GM23338 (cell line): ENCODE data around the gene C16orf87. TPM values are rescaled to one million over a fixed set of nuclear protein-coding genes. Genes with fewer than 3 reads are reported as not detected.
A peak's percentile ranks its signal among the peaks of the same experiment; 100 is the strongest.

ENCODE experiments used
- ATAC-seq: fragments of 200-7000 bp; cut with Tn5 transposase; 3 replicates; pipeline ENCODE4 v1.9.1; 2020
- DNase-seq: peaks from one replicate; pipeline ENCODE4 v3.0.0-alpha.2; 2015; ENCODE audit warnings: low spot score
- H2AFZ ChIP-seq: fragments of 200-600 bp; sonication (generic); 2 replicates; pipeline ENCODE4 v1.8.0; 2016; ENCODE audit warnings: antibody characterized with exemption, mild to moderate bottlenecking, moderate library complexity
- H3F3A ChIP-seq: fragments of 200-600 bp; sonication (generic); replicated peaks from 2 replicates; pipeline ENCODE4 v1.8.0; 2017; ENCODE audit warnings: antibody characterized with exemption, mixed run types, low read depth
- H3K27ac ChIP-seq: fragments of 200-600 bp; sonication (generic); 2 replicates; pipeline ENCODE4 v1.6.1; 2016; ENCODE audit warnings: low read depth
- H3K27me3 ChIP-seq: fragments of 200-600 bp; sonication (generic); 2 replicates; pipeline ENCODE4 v1.8.0; 2016; ENCODE audit warnings: mild to moderate bottlenecking, mixed run types, moderate library complexity; ENCODE audit not compliant: insufficient read depth
- H3K36me3 ChIP-seq: fragments of 200-600 bp; sonication (generic); 2 replicates; pipeline ENCODE4 v1.8.0; 2016; ENCODE audit warnings: mild to moderate bottlenecking; ENCODE audit not compliant: insufficient read depth
- H3K4me1 ChIP-seq: fragments of 200-600 bp; sonication (generic); 2 replicates; pipeline ENCODE4 v1.8.0; 2016; ENCODE audit warnings: mild to moderate bottlenecking, moderate library complexity; ENCODE audit not compliant: insufficient read depth
- H3K4me2 ChIP-seq: fragments of 200-600 bp; sonication (generic); 2 replicates; pipeline ENCODE4 v1.7.1; 2017; ENCODE audit warnings: mixed run types
- H3K4me3 ChIP-seq: fragments of 200-600 bp; sonication (generic); 2 replicates; pipeline ENCODE4 v1.6.1; 2016; ENCODE audit warnings: mixed run types
- H3K79me2 ChIP-seq: fragments of 200-600 bp; sonication (generic); replicated peaks from 2 replicates; pipeline ENCODE4 v1.8.0; 2017; ENCODE audit warnings: mild to moderate bottlenecking; ENCODE audit not compliant: insufficient read depth
- H3K9me2 ChIP-seq: fragments of 200-600 bp; sonication (generic); 2 replicates; pipeline ENCODE4 v1.8.0; 2017; ENCODE audit not compliant: insufficient read depth
- H4K20me1 ChIP-seq: fragments of 200-600 bp; sonication (generic); replicated peaks from 2 replicates; pipeline ENCODE4 v1.8.0; 2017; ENCODE audit warnings: mild to moderate bottlenecking; ENCODE audit not compliant: insufficient read depth
- H3K27ac Mint-ChIP-seq: 2 replicates; pipeline ENCODE4 v1.8.0; 2020; ENCODE audit warnings: inconsistent platforms, mild to moderate bottlenecking, moderate library complexity, mixed read lengths
- H3K27me3 Mint-ChIP-seq: 3 replicates; pipeline ENCODE4 v1.8.0; 2022; ENCODE audit warnings: low read depth, mild to moderate bottlenecking, moderate library complexity, mixed read lengths, inconsistent platforms; ENCODE audit not compliant: insufficient read depth, poor library complexity
- H3K36me3 Mint-ChIP-seq: 3 replicates; pipeline ENCODE4 v1.8.0; 2021; ENCODE audit warnings: low read depth, mild to moderate bottlenecking, inconsistent platforms, moderate library complexity, mixed read lengths
- H3K4me1 Mint-ChIP-seq: 3 replicates; pipeline ENCODE4 v1.8.0; 2020; ENCODE audit warnings: mild to moderate bottlenecking, inconsistent platforms, mixed read lengths
- H3K4me3 Mint-ChIP-seq: 3 replicates; pipeline ENCODE4 v1.8.0; 2021; ENCODE audit warnings: moderate library complexity, mild to moderate bottlenecking, inconsistent platforms, mixed read lengths
- H3K9me3 Mint-ChIP-seq: 3 replicates; pipeline ENCODE4 v1.8.0; 2020; ENCODE audit warnings: moderate library complexity, mild to moderate bottlenecking, inconsistent platforms, mixed read lengths
- CREB1 ChIP-seq: fragments of 250-450 bp; sonication (Bioruptor Pico); IDR thresholded peaks from 2 replicates; pipeline ENCODE4 v1.5.0; 2020; ENCODE audit warnings: low read depth, mild to moderate bottlenecking, moderate library complexity
- EZH2 ChIP-seq: fragments of 200-600 bp; sonication (generic); IDR thresholded peaks from one replicate; pipeline ENCODE4 v1.8.0; 2017; ENCODE audit warnings: antibody characterized with exemption, mild to moderate bottlenecking, low read depth; ENCODE audit not compliant: unreplicated experiment
- EZH2phosphoT487 ChIP-seq: fragments of 200-600 bp; sonication (generic); IDR thresholded peaks from one replicate; pipeline ENCODE4 v1.8.1; 2018; ENCODE audit warnings: antibody characterized with exemption; ENCODE audit not compliant: unreplicated experiment
- JUNB ChIP-seq: IDR thresholded peaks from one replicate; pipeline ENCODE4 v1.6.1; 2016; ENCODE audit warnings: antibody characterized with exemption; ENCODE audit not compliant: unreplicated experiment
- NANOG ChIP-seq: IDR thresholded peaks from 2 replicates; pipeline ENCODE4 v1.6.1; 2016; ENCODE audit warnings: antibody characterized with exemption, borderline replicate concordance
- POLR2AphosphoS5 ChIP-seq: IDR thresholded peaks from 2 replicates; pipeline ENCODE4 v1.6.1; 2016; ENCODE audit warnings: antibody characterized with exemption, low read depth
- STAT1 ChIP-seq: IDR thresholded peaks from one replicate; pipeline ENCODE4 v1.6.1; 2016; ENCODE audit warnings: antibody characterized with exemption; ENCODE audit not compliant: unreplicated experiment
- ZNF114 ChIP-seq: fragments of 250-450 bp; sonication (Bioruptor Pico); IDR thresholded peaks from 2 replicates; pipeline ENCODE4 v1.5.0; 2020; ENCODE audit warnings: mild to moderate bottlenecking, moderate library complexity
- ZNF331 ChIP-seq: fragments of 250-450 bp; sonication (Bioruptor Pico); IDR thresholded peaks from 2 replicates; pipeline ENCODE4 v1.5.0; 2020; ENCODE audit warnings: low read depth, mild to moderate bottlenecking, moderate library complexity
- polyA plus RNA-seq: library from polyadenylated mRNA; unstranded; fragments of >200 nt; fragmentation: Nextera tagmentation; extraction: Ambion mirVana; gene quantifications from 2 replicates; pipeline ENCODE4 v1.2.1, GENCODE V29; 2016
- total RNA-seq: library from RNA; depleted of rRNA; stranded (reverse); fragments of >200 nt; shearing (Covaris generic); gene quantifications from 2 replicates; pipeline ENCODE4 v1.2.3, GENCODE V29; 2014
- TF ChIP-seq, protein P1 (sequence below): IDR thresholded peaks from one replicate; pipeline ENCODE4 v1.6.1; 2018; ENCODE audit warnings: antibody characterized with exemption; ENCODE audit not compliant: unreplicated experiment
- TF ChIP-seq, protein P2 (sequence below), 2 experiments: fragments of 200-600 bp in 1 of 2; sonication (generic) in 1 of 2; conservative IDR thresholded peaks; 2 replicates each; pipeline versions ENCODE4 v1.5.1 to v1.6.1; 2016 to 2017; ENCODE audit warnings: antibody characterized with exemption in 2 of 2, low read depth in 2 of 2, mild to moderate bottlenecking in 2 of 2, moderate library complexity in 1 of 2
- TF ChIP-seq, protein P3 (sequence below): IDR thresholded peaks from 2 replicates; pipeline ENCODE4 v1.6.1; 2016; ENCODE audit warnings: antibody characterized with exemption
- TF ChIP-seq, protein P4 (sequence below): fragments of 250-450 bp; sonication (Bioruptor Pico); IDR thresholded peaks from 2 replicates; pipeline ENCODE4 v1.5.0; 2020; ENCODE audit warnings: mild to moderate bottlenecking, moderate library complexity

C16orf87 gene
- total and polyA plus RNA-seq, 2 experiments from 2014 or later: 23.4 to 46.0 TPM

DNA sequence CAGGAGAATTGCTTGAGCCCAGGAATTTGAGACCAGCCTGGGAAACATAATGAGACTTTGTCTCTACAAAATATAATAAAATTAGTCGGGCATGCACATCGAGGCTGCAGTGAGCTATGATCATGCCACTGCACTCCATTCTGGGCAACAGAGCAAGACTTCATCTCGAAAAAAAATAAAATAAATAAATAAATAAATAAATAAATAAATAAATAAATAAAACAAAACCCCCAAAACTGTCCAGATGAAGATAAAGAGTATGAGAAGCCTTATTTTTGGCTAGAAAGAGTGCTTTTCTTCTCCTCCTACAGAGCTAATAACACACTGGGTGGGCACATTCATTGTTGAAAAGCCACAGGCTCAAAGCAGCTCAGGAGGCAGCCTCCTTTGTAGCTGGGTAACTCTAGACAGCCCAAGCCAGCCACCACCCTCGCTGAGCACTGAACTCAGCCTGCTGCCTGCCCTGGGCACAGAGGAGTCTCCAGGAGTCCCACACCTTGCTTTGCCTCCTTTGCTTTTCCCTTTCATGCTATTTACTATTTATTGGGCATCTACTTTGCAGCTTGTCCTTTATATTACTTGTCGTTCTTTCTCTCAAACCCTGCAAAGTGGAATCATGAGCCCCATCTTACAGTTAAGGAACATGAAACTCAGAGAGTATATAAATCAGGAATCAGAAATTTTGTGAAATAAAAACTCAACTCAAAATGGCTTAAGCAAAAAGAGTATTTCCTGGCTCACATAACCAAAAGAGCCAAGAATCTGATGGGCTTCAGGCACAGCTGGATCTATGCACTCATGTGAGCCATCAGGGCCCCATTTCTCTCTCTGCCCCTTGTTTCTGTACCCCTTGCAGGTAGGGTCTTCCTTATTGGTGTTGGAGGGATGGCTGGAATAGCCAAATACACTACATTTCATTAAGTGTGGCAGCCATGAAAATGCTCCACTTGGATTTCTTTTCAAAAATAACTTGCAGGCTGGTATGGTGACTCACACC, 18.1 kb upstream of the C16orf87 start:
- H2AFZ ChIP-seq: no peak overlapping the region
- no peaks in the 10 kb centered on the region for H3K79me2 ChIP-seq
- no peak overlapping the region for H3K27ac ChIP-seq
- H3F3A ChIP-seq: no peaks in the 10 kb centered on the region
- H3K4me2 ChIP-seq: no peak overlapping the region
- Mint-ChIP-seq H3K4me1 (peaks cover 23% of the 10 kb centered on the region), H3K4me3 (no peak overlapping the region), H3K9me3 (no peaks in the 10 kb centered on the region; the same call in 2 of the 3 replicates), H3K27ac (no peak overlapping the region), H3K27me3 (no peaks in the 10 kb centered on the region), H3K36me3 (no peaks in the 10 kb centered on the region)
- no peaks in the 10 kb centered on the region for H3K27me3 ChIP-seq
- H3K36me3 ChIP-seq: no peaks in the 10 kb centered on the region
- H3K9me2 ChIP-seq: no peaks in the 10 kb centered on the region
- no peaks in the 10 kb centered on the region for H3K4me1 ChIP-seq
- no peak overlapping the region for H3K4me3 ChIP-seq
- no peak for TF ChIP-seq POLR2AphosphoS5
- TF ChIP-seq, protein P1, sequence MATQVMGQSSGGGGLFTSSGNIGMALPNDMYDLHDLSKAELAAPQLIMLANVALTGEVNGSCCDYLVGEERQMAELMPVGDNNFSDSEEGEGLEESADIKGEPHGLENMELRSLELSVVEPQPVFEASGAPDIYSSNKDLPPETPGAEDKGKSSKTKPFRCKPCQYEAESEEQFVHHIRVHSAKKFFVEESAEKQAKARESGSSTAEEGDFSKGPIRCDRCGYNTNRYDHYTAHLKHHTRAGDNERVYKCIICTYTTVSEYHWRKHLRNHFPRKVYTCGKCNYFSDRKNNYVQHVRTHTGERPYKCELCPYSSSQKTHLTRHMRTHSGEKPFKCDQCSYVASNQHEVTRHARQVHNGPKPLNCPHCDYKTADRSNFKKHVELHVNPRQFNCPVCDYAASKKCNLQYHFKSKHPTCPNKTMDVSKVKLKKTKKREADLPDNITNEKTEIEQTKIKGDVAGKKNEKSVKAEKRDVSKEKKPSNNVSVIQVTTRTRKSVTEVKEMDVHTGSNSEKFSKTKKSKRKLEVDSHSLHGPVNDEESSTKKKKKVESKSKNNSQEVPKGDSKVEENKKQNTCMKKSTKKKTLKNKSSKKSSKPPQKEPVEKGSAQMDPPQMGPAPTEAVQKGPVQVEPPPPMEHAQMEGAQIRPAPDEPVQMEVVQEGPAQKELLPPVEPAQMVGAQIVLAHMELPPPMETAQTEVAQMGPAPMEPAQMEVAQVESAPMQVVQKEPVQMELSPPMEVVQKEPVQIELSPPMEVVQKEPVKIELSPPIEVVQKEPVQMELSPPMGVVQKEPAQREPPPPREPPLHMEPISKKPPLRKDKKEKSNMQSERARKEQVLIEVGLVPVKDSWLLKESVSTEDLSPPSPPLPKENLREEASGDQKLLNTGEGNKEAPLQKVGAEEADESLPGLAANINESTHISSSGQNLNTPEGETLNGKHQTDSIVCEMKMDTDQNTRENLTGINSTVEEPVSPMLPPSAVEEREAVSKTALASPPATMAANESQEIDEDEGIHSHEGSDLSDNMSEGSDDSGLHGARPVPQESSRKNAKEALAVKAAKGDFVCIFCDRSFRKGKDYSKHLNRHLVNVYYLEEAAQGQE: no peak
- TF ChIP-seq, protein P2, sequence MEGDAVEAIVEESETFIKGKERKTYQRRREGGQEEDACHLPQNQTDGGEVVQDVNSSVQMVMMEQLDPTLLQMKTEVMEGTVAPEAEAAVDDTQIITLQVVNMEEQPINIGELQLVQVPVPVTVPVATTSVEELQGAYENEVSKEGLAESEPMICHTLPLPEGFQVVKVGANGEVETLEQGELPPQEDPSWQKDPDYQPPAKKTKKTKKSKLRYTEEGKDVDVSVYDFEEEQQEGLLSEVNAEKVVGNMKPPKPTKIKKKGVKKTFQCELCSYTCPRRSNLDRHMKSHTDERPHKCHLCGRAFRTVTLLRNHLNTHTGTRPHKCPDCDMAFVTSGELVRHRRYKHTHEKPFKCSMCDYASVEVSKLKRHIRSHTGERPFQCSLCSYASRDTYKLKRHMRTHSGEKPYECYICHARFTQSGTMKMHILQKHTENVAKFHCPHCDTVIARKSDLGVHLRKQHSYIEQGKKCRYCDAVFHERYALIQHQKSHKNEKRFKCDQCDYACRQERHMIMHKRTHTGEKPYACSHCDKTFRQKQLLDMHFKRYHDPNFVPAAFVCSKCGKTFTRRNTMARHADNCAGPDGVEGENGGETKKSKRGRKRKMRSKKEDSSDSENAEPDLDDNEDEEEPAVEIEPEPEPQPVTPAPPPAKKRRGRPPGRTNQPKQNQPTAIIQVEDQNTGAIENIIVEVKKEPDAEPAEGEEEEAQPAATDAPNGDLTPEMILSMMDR (conservative IDR thresholded peaks at IDR 0.05; ENCODE audit: low read depth in 2 of 2): no peak
- no peak for TF ChIP-seq ZNF331 (CRISPR knock-in tag)
- TF ChIP-seq JUNB: no peak
- no peak for TF ChIP-seq CREB1
- no peak for TF ChIP-seq EZH2phosphoT487
- TF ChIP-seq, protein P3, sequence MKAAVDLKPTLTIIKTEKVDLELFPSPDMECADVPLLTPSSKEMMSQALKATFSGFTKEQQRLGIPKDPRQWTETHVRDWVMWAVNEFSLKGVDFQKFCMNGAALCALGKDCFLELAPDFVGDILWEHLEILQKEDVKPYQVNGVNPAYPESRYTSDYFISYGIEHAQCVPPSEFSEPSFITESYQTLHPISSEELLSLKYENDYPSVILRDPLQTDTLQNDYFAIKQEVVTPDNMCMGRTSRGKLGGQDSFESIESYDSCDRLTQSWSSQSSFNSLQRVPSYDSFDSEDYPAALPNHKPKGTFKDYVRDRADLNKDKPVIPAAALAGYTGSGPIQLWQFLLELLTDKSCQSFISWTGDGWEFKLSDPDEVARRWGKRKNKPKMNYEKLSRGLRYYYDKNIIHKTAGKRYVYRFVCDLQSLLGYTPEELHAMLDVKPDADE: no peak
- no peak for TF ChIP-seq STAT1
- TF ChIP-seq, protein P4, sequence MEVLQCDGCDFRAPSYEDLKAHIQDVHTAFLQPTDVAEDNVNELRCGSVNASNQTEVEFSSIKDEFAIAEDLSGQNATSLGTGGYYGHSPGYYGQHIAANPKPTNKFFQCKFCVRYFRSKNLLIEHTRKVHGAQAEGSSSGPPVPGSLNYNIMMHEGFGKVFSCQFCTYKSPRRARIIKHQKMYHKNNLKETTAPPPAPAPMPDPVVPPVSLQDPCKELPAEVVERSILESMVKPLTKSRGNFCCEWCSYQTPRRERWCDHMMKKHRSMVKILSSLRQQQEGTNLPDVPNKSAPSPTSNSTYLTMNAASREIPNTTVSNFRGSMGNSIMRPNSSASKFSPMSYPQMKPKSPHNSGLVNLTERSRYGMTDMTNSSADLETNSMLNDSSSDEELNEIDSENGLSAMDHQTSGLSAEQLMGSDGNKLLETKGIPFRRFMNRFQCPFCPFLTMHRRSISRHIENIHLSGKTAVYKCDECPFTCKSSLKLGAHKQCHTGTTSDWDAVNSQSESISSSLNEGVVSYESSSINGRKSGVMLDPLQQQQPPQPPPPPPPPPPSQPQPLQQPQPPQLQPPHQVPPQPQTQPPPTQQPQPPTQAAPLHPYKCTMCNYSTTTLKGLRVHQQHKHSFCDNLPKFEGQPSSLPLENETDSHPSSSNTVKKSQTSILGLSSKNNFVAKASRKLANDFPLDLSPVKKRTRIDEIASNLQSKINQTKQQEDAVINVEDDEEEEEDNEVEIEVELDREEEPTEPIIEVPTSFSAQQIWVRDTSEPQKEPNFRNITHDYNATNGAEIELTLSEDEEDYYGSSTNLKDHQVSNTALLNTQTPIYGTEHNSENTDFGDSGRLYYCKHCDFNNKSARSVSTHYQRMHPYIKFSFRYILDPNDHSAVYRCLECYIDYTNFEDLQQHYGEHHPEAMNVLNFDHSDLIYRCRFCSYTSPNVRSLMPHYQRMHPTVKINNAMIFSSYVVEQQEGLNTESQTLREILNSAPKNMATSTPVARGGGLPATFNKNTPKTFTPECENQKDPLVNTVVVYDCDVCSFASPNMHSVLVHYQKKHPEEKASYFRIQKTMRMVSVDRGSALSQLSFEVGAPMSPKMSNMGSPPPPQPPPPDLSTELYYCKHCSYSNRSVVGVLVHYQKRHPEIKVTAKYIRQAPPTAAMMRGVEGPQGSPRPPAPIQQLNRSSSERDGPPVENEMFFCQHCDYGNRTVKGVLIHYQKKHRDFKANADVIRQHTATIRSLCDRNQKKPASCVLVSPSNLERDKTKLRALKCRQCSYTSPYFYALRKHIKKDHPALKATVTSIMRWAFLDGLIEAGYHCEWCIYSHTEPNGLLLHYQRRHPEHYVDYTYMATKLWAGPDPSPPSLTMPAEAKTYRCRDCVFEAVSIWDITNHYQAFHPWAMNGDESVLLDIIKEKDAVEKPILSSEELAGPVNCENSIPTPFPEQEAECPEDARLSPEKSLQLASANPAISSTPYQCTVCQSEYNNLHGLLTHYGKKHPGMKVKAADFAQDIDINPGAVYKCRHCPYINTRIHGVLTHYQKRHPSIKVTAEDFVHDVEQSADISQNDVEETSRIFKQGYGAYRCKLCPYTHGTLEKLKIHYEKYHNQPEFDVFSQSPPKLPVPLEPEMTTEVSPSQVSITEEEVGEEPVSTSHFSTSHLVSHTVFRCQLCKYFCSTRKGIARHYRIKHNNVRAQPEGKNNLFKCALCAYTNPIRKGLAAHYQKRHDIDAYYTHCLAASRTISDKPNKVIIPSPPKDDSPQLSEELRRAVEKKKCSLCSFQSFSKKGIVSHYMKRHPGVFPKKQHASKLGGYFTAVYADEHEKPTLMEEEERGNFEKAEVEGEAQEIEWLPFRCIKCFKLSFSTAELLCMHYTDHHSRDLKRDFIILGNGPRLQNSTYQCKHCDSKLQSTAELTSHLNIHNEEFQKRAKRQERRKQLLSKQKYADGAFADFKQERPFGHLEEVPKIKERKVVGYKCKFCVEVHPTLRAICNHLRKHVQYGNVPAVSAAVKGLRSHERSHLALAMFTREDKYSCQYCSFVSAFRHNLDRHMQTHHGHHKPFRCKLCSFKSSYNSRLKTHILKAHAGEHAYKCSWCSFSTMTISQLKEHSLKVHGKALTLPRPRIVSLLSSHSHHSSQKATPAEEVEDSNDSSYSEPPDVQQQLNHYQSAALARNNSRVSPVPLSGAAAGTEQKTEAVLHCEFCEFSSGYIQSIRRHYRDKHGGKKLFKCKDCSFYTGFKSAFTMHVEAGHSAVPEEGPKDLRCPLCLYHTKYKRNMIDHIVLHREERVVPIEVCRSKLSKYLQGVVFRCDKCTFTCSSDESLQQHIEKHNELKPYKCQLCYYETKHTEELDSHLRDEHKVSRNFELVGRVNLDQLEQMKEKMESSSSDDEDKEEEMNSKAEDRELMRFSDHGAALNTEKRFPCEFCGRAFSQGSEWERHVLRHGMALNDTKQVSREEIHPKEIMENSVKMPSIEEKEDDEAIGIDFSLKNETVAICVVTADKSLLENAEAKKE (CRISPR knock-in tag): no peak
- TF ChIP-seq ZNF114 (CRISPR knock-in tag): no peak
- no peak for TF ChIP-seq NANOG
- no peak for TF ChIP-seq EZH2
- ATAC-seq: peak; percentile 70
- DNase-seq: no peak
- no peaks in the 10 kb centered on the region for H4K20me1 ChIP-seq
